Fibroblast of peridontal ligament (primary cell): ENCODE data around the gene ITGB8.

ENCODE experiments used
- DNase-seq: peaks from one replicate; pipeline ENCODE4 v3.0.0-alpha.2; 2010; ENCODE audit errors: extremely low read depth

ITGB8 gene

GRCh38 chr7:20307901-20308300 lies 22.8 kb upstream of the ITGB8 start:
- peak; percentile 27 for DNase-seq

DNA sequence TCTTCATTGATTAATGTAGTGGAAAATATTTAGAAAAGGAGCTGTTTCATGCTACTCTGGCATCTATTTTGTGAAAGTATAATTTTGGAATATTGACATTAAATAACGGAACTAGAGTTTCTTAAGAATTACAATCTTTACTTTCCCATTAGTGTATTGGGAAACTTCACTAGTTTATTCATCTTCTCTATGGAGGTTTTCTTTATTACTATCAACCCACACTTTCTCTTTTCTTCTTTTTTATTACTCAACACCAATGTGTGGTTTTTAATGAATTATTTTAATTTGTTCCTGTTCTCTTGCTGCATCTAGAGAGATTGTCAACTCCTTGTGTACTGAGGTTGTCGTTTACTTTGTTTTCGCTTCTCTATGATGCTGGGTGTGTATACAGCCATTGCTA lies 20.4 kb upstream of the ITGB8 start:
- no peak for DNase-seq

GRCh38 chr7:20310963-20311742 lies 19.5 kb upstream of the ITGB8 start:
- DNase-seq = peak; percentile 80

DNA sequence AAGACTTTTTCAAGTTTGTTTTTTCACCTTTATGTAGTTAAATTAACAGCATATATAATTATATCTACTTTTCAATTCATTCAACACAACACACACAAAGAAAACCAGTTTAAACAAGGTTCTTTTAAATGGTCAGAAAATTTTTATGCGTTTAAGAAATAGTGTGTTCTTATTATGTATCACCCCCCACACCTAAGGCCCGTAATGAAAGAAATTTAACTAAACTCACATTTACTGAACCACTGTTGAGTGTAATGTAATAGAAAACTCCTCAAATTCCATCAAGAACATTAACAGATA lies 19.0 kb upstream of the ITGB8 start:
- DNase-seq = no peak

- DNase-seq = no peak
Measured at GRCh38 chr7:20312562-20312961, 18.1 kb upstream of the ITGB8 start.

- DNase-seq = no peak
Measured at GRCh38 chr7:20313626-20314025, 17.1 kb upstream of the ITGB8 start.

- DNase-seq = no peak
Measured at GRCh38 chr7:20314198-20314597, 16.5 kb upstream of the ITGB8 start.

GRCh38 chr7:20316706-20317105 lies 14.0 kb upstream of the ITGB8 start:
- DNase-seq = no peak

- no peak for DNase-seq
Measured at GRCh38 chr7:20317413-20317812, 13.3 kb upstream of the ITGB8 start.

GRCh38 chr7:20318933-20319332 lies 11.8 kb upstream of the ITGB8 start:
- DNase-seq = no peak

- peak; percentile 24 for DNase-seq
Measured at GRCh38 chr7:20320322-20320721, 10.4 kb upstream of the ITGB8 start.

DNA sequence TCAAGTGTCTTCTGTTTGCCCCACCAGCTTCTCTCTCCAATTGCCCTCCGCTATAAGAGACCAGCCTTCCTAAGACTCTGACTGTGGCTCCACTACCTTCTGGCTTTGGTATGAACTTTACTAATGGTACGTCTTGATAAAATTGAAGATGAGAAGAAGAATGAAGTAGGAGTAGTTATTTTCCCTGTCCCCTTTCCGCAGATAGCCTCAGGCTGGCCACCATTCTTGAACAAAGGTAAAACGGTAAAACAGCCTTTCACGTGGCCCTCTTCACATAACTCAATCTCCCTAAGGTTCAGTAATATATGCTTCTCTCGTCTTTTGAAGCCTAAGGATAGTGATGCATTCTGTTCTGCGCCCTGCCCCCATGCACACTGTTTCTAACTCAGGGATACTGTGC lies 9.9 kb upstream of the ITGB8 start:
- DNase-seq = no peak

DNA sequence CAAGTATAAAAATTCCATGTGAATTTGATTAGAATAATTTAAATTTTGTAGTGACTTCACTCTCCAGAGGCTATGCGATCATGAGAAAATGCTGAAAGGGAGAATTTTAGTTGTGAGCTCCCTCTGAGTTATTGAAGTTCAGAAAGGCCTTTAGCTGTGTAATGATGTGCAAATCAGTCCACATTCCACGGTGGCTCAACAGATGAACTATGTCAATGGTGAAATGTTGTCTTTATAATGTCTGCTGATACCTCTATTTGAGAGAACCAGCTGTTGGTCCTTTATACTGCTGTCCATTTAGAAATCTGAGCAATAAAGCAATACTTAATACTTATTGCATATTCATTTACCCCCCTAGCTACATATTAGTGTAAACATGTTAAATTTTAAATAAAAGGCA lies 7.1 kb upstream of the ITGB8 start:
- no peak for DNase-seq

- no peak for DNase-seq
Measured at GRCh38 chr7:20326342-20326741, 4.4 kb upstream of the ITGB8 start.

GRCh38 chr7:20327055-20327454 lies 3.6 kb upstream of the ITGB8 start:
- DNase-seq = peak; percentile 35

GRCh38 chr7:20328027-20328426 lies 2.7 kb upstream of the ITGB8 start:
- DNase-seq = no peak

DNA sequence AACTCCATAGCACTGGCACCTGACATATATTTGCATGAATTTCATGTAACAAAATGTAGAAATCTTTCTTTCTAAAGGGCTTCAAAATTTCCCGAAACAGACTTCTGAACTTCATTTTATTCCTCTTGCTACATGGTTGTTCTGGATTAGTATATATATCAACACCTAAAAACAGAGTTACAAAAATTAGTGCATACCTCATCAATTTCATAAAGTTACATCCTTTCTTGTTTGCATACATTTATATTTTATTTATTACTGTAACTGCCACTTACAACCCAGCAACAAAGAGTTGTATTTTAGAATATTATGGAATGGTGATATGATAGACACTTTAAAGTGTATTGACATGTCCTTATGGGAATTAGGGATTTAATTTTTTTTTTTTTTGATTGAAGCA lies 2.0 kb upstream of the ITGB8 start:
- no peak for DNase-seq

DNA sequence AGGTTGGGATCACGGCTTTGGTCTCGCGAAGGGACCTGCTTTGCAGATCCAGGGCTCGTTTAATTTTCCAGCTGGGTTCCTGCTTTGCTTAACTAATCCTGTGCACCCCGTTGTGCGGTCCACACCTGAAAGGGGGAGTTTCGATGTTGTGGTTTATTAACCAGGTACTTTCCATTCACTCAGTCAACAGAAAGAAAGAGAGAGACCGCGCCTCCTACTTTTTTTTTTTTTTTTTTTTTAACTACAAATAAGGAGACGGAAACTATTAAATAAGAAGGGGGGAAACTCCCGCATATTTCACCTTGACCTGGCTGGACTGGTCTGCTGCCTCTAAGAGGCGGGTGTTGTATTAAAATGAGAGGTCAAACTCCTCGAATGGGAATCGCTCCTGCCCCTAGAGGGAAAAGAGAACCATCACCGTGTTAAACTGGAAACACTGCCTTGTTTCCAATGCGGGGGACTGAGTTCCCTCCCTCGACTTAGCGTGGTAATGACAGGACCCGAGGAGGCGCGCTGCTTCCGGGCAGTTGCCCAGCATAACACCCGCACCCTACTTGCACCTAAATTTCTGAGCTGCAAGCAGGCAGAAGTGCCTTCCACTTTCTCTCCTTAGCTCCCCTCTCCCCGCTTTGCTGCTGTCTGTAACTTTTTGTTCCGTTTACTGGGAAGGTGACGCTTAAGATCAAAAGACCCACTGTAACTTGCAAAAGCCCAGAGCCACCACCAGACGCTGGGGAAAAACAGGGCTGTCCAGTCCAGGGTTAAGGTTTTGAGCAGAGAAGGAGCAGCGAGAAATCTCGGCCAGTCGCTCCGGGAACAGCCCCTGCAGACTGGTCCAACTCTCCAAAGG lies 1.1 kb upstream of the ITGB8 start:
- peak; percentile 66 for DNase-seq

- DNase-seq = peak; percentile 29
Measured at GRCh38 chr7:20330928-20331909, 519 bp downstream of the ITGB8 start.

GRCh38 chr7:20331910-20332813 lies 1.5 kb downstream of the ITGB8 start:
- DNase-seq = no peak

DNA sequence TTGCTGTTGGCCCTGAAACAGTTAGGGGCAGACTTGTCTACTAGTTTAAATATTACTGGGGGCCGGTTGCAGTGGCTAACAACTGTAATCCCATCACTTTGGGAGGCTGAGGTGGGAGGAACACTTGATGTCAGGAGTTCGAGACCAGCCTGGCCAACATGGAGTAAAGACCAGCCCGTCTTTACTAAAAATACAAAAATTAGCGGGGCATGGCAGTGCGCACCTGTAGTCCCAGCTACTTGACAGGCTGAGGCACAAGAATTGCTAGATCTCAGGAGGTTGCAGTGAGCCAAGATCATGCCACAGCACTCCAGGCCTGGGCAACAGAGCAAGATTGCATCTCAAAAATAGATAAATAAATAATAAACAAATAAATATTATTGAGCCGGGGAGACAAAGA lies 7.6 kb downstream of the ITGB8 start:
- no peak for DNase-seq
